Measurements from ENCODE around the gene SMIM41.

SMIM41 gene

DNA sequence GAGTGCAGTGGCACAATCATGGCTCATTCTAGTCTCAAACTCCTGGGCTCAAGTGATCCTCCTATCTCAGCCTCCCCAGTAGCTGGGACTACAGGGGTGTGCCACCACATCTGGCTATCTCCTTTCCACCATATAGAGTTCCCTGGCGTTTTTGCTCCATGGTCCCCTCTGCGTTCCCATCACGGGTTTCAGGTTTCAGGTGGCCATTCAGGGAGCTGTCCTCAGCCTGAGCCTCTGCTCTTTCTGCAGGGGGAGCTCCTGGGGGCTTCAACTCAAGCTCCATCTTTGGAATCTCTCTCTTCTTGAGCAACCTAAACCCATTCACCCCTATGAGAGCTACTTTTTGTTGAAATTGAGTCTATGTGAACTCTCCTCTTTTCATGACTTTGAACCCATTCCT is 11.6 kb downstream of the SMIM41 start:
- H2BK15ac ChIP-seq (replicated peaks; ENCODE audit: low read depth), result no peak overlapping the region
- no peak overlapping the region for H3K23ac ChIP-seq (ENCODE audit: low read length)
- no peak overlapping the region for H2AK5ac ChIP-seq (ENCODE audit: low read length)
- H4K5ac ChIP-seq (ENCODE audit: low read length), result no peak overlapping the region
- H3K79me2 ChIP-seq (ENCODE audit: control insufficient read depth, insufficient read depth, low read length), result no peaks in the 10 kb centered on the region
- H4K8ac ChIP-seq (ENCODE audit: low read depth, low read length), result no peak overlapping the region
- no peaks in the 10 kb centered on the region for H3K79me1 ChIP-seq (ENCODE audit: low read length)
- H3K4me3 ChIP-seq (ENCODE audit: low read length), result no peak overlapping the region
- WGBS (ENCODE audit: extremely low coverage, insufficient coverage, low lambda C conversion rate), result no CpG with 5 or more reads among the region's 3 CpGs
- H3K27me3 ChIP-seq (ENCODE audit: insufficient read depth, low read length, poor library complexity), result no peaks in the 10 kb centered on the region
- H2BK120ac ChIP-seq (ENCODE audit: low read depth, low read length), result no peak overlapping the region
- H2BK5ac ChIP-seq (ENCODE audit: low read length), result no peak overlapping the region
- no peak overlapping the region for H3K4ac ChIP-seq (ENCODE audit: low read depth, low read length)
- H3K18ac ChIP-seq (ENCODE audit: low read length), result no peak overlapping the region
- H3K4me2 ChIP-seq (ENCODE audit: low read length), result no peak overlapping the region
- H3K56ac ChIP-seq (ENCODE audit: low read length), result no peak overlapping the region
- no peak overlapping the region for H3K9ac ChIP-seq (ENCODE audit: low read length)
- no peak for DNase-seq
- H3K36me3 ChIP-seq (ENCODE audit: control insufficient read depth, insufficient read depth, low read length), result no peaks in the 10 kb centered on the region
- H3K4me1 ChIP-seq (ENCODE audit: control insufficient read depth, low read depth, low read length), result no peaks in the 10 kb centered on the region
- H3K27ac ChIP-seq (ENCODE audit: low read depth, low read length), result no peak overlapping the region

DNA sequence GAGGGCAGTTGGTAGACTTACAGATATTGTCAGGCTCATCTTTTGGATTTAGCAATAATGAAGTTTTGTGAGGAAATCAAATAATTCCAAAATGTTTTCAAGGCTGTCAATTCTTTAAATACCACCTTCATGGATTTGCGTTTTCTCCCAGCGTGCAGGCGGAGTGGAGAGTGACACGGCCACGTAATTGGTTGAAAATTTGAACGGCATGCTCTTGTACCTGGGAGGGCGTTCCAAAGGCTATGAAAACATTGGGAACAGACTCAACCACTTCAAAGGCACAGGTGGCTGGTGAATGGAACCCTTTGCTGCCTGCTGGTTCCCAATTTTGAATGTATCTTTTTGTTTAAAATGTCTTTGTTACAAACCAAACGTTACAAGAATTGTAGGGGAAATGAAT is 12.4 kb downstream of the SMIM41 start:
- Histone ChIP-seq H3K9ac (ENCODE audit: low read length) (no peak overlapping the region), H3K79me2 (ENCODE audit: control insufficient read depth, insufficient read depth, low read length) (no peaks in the 10 kb centered on the region), H3K79me1 (ENCODE audit: low read length) (no peaks in the 10 kb centered on the region), H4K8ac (ENCODE audit: low read depth, low read length) (no peak overlapping the region), H3K36me3 (ENCODE audit: control insufficient read depth, insufficient read depth, low read length) (no peaks in the 10 kb centered on the region), H3K4me3 (ENCODE audit: low read length) (no peak overlapping the region), H3K4me1 (ENCODE audit: control insufficient read depth, low read depth, low read length) (no peaks in the 10 kb centered on the region), H3K27me3 (ENCODE audit: insufficient read depth, low read length, poor library complexity) (no peaks in the 10 kb centered on the region), H3K4me2 (ENCODE audit: low read length) (no peak overlapping the region), H2AK5ac (ENCODE audit: low read length) (no peak overlapping the region), H3K4ac (ENCODE audit: low read depth, low read length) (no peak overlapping the region), H2BK5ac (ENCODE audit: low read length) (no peak overlapping the region), H3K18ac (ENCODE audit: low read length) (no peak overlapping the region), H3K23ac (ENCODE audit: low read length) (no peak overlapping the region), H2BK120ac (ENCODE audit: low read depth, low read length) (no peak overlapping the region), H3K27ac (ENCODE audit: low read depth, low read length) (no peak overlapping the region), H3K56ac (ENCODE audit: low read length) (no peak overlapping the region), H4K5ac (ENCODE audit: low read length) (no peak overlapping the region), H2BK15ac (replicated peaks; ENCODE audit: low read depth) (no peak overlapping the region)
- no CpG with 5 or more reads among the region's 8 CpGs for WGBS (ENCODE audit: extremely low coverage, insufficient coverage, low lambda C conversion rate)
- no peak for DNase-seq

DNA sequence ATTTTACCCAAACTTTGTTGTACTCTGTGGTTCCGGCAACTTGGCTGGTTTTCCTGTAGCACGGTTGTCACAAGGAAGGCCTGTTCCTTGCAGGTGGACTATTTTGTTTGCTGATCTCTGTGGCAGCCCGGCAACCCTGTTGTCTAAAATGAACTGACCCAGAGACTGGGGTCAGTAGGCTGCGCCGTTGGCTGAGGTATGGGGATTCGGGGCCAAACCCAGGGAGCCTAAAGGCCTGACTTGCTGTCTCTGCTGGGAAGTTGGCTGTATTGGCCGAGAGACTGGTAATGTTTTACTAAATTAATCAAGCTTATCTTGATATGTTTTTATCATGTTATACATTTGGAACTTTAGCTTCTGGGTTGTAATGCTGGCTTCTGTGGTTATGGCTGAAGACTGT is 13.8 kb downstream of the SMIM41 start:
- Histone ChIP-seq H3K79me2 (ENCODE audit: control insufficient read depth, insufficient read depth, low read length) (no peaks in the 10 kb centered on the region), H3K4me2 (ENCODE audit: low read length) (no peak overlapping the region), H2AK5ac (ENCODE audit: low read length) (no peak overlapping the region), H3K27me3 (ENCODE audit: insufficient read depth, low read length, poor library complexity) (no peaks in the 10 kb centered on the region), H3K36me3 (ENCODE audit: control insufficient read depth, insufficient read depth, low read length) (no peaks in the 10 kb centered on the region), H3K79me1 (ENCODE audit: low read length) (no peaks in the 10 kb centered on the region), H2BK15ac (replicated peaks; ENCODE audit: low read depth) (no peak overlapping the region), H2BK120ac (ENCODE audit: low read depth, low read length) (no peak overlapping the region), H3K4ac (ENCODE audit: low read depth, low read length) (no peak overlapping the region), H4K5ac (ENCODE audit: low read length) (no peak overlapping the region), H4K8ac (ENCODE audit: low read depth, low read length) (no peak overlapping the region), H3K4me3 (ENCODE audit: low read length) (no peak overlapping the region), H3K18ac (ENCODE audit: low read length) (no peak overlapping the region), H3K56ac (ENCODE audit: low read length) (no peak overlapping the region), H2BK5ac (ENCODE audit: low read length) (no peak overlapping the region), H3K4me1 (ENCODE audit: control insufficient read depth, low read depth, low read length) (no peaks in the 10 kb centered on the region), H3K23ac (ENCODE audit: low read length) (no peak overlapping the region), H3K27ac (ENCODE audit: low read depth, low read length) (no peak overlapping the region), H3K9ac (ENCODE audit: low read length) (no peak overlapping the region)
- WGBS (ENCODE audit: extremely low coverage, insufficient coverage, low lambda C conversion rate), result no CpG with 5 or more reads among the region's 7 CpGs
- no peak for DNase-seq

DNA sequence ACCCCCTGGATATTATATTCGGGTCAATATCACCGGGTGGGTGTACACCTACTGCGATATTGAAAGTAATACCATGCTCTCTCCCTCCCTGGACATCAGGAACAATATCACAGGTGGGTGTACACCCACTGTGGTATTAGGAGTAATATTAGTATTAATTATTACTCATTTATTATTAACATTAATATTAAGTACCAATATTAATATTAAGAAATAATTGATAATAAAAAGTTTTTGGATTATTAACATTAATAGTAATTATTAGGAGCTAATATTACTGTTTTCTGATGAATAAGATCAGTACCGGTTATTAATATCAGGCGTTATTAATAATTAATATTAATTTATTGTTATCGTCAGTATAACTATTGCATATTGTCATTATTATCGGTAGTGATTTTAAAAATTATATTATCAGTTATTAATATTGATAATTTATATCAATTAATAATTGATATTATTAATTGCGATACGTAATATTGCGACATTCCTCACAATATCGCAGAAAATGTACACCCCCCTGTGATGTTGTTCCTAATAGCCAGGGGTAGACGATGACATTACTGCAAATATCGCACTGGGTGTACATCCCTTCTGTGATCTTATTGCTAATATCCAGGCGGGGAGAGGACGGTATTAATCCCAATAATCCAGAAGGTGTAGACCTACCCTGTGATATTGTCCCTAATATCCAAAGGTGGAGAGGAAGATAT is 17.0 kb downstream of the SMIM41 start:
- Histone ChIP-seq H3K18ac (ENCODE audit: low read length) (no peak overlapping the region), H3K27ac (ENCODE audit: low read depth, low read length) (no peak overlapping the region), H3K23ac (ENCODE audit: low read length) (no peak overlapping the region), H3K9ac (ENCODE audit: low read length) (no peak overlapping the region), H2BK15ac (replicated peaks; ENCODE audit: low read depth) (no peak overlapping the region), H3K4me2 (ENCODE audit: low read length) (no peak overlapping the region), H3K4ac (ENCODE audit: low read depth, low read length) (no peak overlapping the region), H2BK120ac (ENCODE audit: low read depth, low read length) (no peak overlapping the region), H3K36me3 (ENCODE audit: control insufficient read depth, insufficient read depth, low read length) (no peaks in the 10 kb centered on the region), H2AK5ac (ENCODE audit: low read length) (no peak overlapping the region), H2BK5ac (ENCODE audit: low read length) (no peak overlapping the region), H3K27me3 (ENCODE audit: insufficient read depth, low read length, poor library complexity) (no peaks in the 10 kb centered on the region), H4K5ac (ENCODE audit: low read length) (no peak overlapping the region), H3K79me2 (ENCODE audit: control insufficient read depth, insufficient read depth, low read length) (no peaks in the 10 kb centered on the region), H3K4me1 (ENCODE audit: control insufficient read depth, low read depth, low read length) (no peaks in the 10 kb centered on the region), H3K4me3 (ENCODE audit: low read length) (no peak overlapping the region), H3K56ac (ENCODE audit: low read length) (no peak overlapping the region), H4K8ac (ENCODE audit: low read depth, low read length) (no peak overlapping the region), H3K79me1 (ENCODE audit: low read length) (no peaks in the 10 kb centered on the region)
- 100% methylated on average over 4 of the region's 15 CpGs for WGBS (ENCODE audit: extremely low coverage, insufficient coverage, low lambda C conversion rate)
- DNase-seq, result no peak

DNA sequence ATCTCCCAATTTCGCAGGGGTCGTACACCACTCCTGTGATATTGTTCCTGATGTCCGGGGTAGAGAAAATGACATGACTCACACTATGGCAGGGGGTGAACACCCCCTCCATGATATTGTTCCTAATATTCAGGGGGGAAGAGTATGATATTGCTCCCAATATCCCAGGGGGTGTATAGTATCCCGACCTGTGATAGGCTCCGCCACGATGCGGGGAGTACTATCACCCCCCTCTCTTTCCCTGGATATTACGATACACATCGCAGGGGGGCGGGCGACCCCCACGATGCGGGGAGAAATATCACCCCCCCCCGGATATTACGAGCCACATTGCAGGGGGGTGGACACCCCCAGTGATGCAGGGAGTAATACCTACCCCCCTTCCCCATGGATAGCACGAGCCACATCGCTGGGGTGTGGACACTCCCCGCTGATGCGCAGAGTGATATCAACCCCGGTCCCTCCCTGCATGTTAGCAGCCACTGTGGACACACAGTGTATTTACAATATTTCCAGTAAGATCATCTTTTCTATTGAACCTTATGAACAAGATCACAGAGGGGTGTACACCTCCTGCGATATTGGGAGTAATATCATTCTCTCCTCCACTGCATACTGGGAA is 17.7 kb downstream of the SMIM41 start:
- Histone ChIP-seq H3K27ac (ENCODE audit: low read depth, low read length) (no peak overlapping the region), H4K5ac (ENCODE audit: low read length) (no peak overlapping the region), H3K9ac (ENCODE audit: low read length) (no peak overlapping the region), H3K4me3 (ENCODE audit: low read length) (no peak overlapping the region), H3K79me2 (ENCODE audit: control insufficient read depth, insufficient read depth, low read length) (no peaks in the 10 kb centered on the region), H3K27me3 (ENCODE audit: insufficient read depth, low read length, poor library complexity) (no peaks in the 10 kb centered on the region), H3K18ac (ENCODE audit: low read length) (no peak overlapping the region), H3K79me1 (ENCODE audit: low read length) (no peaks in the 10 kb centered on the region), H3K4ac (ENCODE audit: low read depth, low read length) (no peak overlapping the region), H4K8ac (ENCODE audit: low read depth, low read length) (no peak overlapping the region), H2BK15ac (replicated peaks; ENCODE audit: low read depth) (no peak overlapping the region), H3K4me2 (ENCODE audit: low read length) (no peak overlapping the region), H3K56ac (ENCODE audit: low read length) (no peak overlapping the region), H2BK120ac (ENCODE audit: low read depth, low read length) (no peak overlapping the region), H2AK5ac (ENCODE audit: low read length) (no peak overlapping the region), H3K36me3 (ENCODE audit: control insufficient read depth, insufficient read depth, low read length) (no peaks in the 10 kb centered on the region), H3K23ac (ENCODE audit: low read length) (no peak overlapping the region), H2BK5ac (ENCODE audit: low read length) (no peak overlapping the region), H3K4me1 (ENCODE audit: control insufficient read depth, low read depth, low read length) (no peaks in the 10 kb centered on the region)
- DNase-seq, result no peak
- no CpG with 5 or more reads among the region's 21 CpGs for WGBS (ENCODE audit: extremely low coverage, insufficient coverage, low lambda C conversion rate)

Measured in mesendoderm (in vitro differentiated cells).